GM18519 (cell line): ENCODE data around the gene TNFRSF13B.
"Not testable (repeated sequence)": the region's sequence is repeated elsewhere in the genome, so short reads cannot be mapped to it uniquely, and the experiment has no call there.

Experiments
- ATAC-seq: cut with Tn5 transposase; IDR thresholded peaks from one replicate; pipeline ENCODE4 v1.9.1; 2021; ENCODE audit warnings: mild to moderate bottlenecking, moderate library complexity; ENCODE audit not compliant: unreplicated experiment, low FRiP score

The TNFRSF13B gene

GRCh38 chr17:16915752-16916556 lies 56.0 kb downstream of the TNFRSF13B start:
- no peak for ATAC-seq

GRCh38 chr17:16913463-16913862 lies 58.5 kb downstream of the TNFRSF13B start:
- ATAC-seq: no peak

GRCh38 chr17:16912021-16912962 lies 59.6 kb downstream of the TNFRSF13B start:
- ATAC-seq: no peak

- no peak for ATAC-seq
Measured at GRCh38 chr17:16911141-16911937, 60.6 kb downstream of the TNFRSF13B start.

GRCh38 chr17:16910341-16910740 lies 61.6 kb downstream of the TNFRSF13B start:
- no peak for ATAC-seq

GRCh38 chr17:16909472-16910246 lies 62.3 kb downstream of the TNFRSF13B start:
- ATAC-seq: no peak

GRCh38 chr17:16908273-16908672 lies 63.6 kb downstream of the TNFRSF13B start:
- no peak for ATAC-seq

- no peak for ATAC-seq
Measured at GRCh38 chr17:16906680-16907079, 65.2 kb downstream of the TNFRSF13B start.

- ATAC-seq: no peak
Measured at GRCh38 chr17:16905593-16906191, 66.2 kb downstream of the TNFRSF13B start.

- not testable (repeated sequence) for ATAC-seq
Measured at GRCh38 chr17:16903070-16903469, 68.8 kb downstream of the TNFRSF13B start.

GRCh38 chr17:16900288-16900882 lies 71.5 kb downstream of the TNFRSF13B start:
- no peak for ATAC-seq

GRCh38 chr17:16897211-16897896 lies 74.6 kb downstream of the TNFRSF13B start:
- ATAC-seq: not testable (repeated sequence)

GRCh38 chr17:16896235-16896634 lies 75.7 kb downstream of the TNFRSF13B start:
- not testable (repeated sequence) for ATAC-seq

- not testable (repeated sequence) for ATAC-seq
Measured at GRCh38 chr17:16893527-16893926, 78.4 kb downstream of the TNFRSF13B start.

GRCh38 chr17:16892876-16893454 lies 79.0 kb downstream of the TNFRSF13B start:
- ATAC-seq: not testable (repeated sequence)

- no peak for ATAC-seq
Measured at GRCh38 chr17:16889088-16889465, 82.8 kb downstream of the TNFRSF13B start.
